ENCODE measurements around the gene PPP1R3D.

- TF ChIP-seq CTCF (IDR thresholded peaks at IDR 0.05), result no peak
- TF ChIP-seq POLR2A (IDR thresholded peaks at IDR 0.05), result no peak
- no peak for TF ChIP-seq POLR2AphosphoS5 (IDR thresholded peaks at IDR 0.05; ENCODE audit: insufficient read depth in 1 of 2, low read depth in 1 of 2)
These were observed 19.2 kb downstream of the PPP1R3D start for GRCh38 chr20:59920944-59921343.
